Amniotic epithelial cell (primary cell): ENCODE results near the gene SLC9A3.

ENCODE experiments used
- DNase-seq: peaks from one replicate; pipeline ENCODE4 v3.0.0-alpha.2; 2010; ENCODE audit warnings: low read depth

The SLC9A3 gene

GRCh38 chr5:442335-443238, 81.7 kb downstream of the SLC9A3 start, which contains the start of gene EXOC3:
Gene EXOC3, plus strand, starts transcription at chr5:443176. Its CDS starts 3,030 bp downstream, at chr5:446206.
- DNase-seq, result peak; percentile 50

- no peak for DNase-seq
These were observed 82.3 kb downstream of the SLC9A3 start for GRCh38 chr5:441996-442334.

GRCh38 chr5:440401-441201, 83.6 kb downstream of the SLC9A3 start:
- DNase-seq, result no peak

GRCh38 chr5:439636-440035, 84.6 kb downstream of the SLC9A3 start:
- no peak for DNase-seq

- no peak for DNase-seq
These were observed 85.1 kb downstream of the SLC9A3 start for GRCh38 chr5:439181-439580.

GRCh38 chr5:438481-438981, 85.7 kb downstream of the SLC9A3 start:
- no peak for DNase-seq

GRCh38 chr5:437281-437771, 86.9 kb downstream of the SLC9A3 start:
- DNase-seq, result no peak

- no peak for DNase-seq
These were observed 87.6 kb downstream of the SLC9A3 start for GRCh38 chr5:436641-436975.

GRCh38 chr5:435961-436640, 88.1 kb downstream of the SLC9A3 start:
- no peak for DNase-seq

GRCh38 chr5:435156-435790, 89.0 kb downstream of the SLC9A3 start:
- DNase-seq, result no peak

- DNase-seq, result no peak
These were observed 89.7 kb downstream of the SLC9A3 start for GRCh38 chr5:434443-435146.

GRCh38 chr5:433836-434235, 90.4 kb downstream of the SLC9A3 start:
- DNase-seq, result no peak

GRCh38 chr5:432928-433791, 91.1 kb downstream of the SLC9A3 start:
- no peak for DNase-seq

- DNase-seq, result no peak
These were observed 91.9 kb downstream of the SLC9A3 start for GRCh38 chr5:432201-432927.

GRCh38 chr5:431711-432050, 92.6 kb downstream of the SLC9A3 start:
- DNase-seq, result no peak

- peak; percentile 38 for DNase-seq
These were observed 93.1 kb downstream of the SLC9A3 start for GRCh38 chr5:431001-431710.

- DNase-seq, result no peak
These were observed 93.9 kb downstream of the SLC9A3 start for GRCh38 chr5:430214-430925.

- peak; percentile 77 for DNase-seq
These were observed 94.6 kb downstream of the SLC9A3 start for GRCh38 chr5:429453-430188.
